SK-N-SH (cell line): ENCODE results near the gene GAS7. TPM values are rescaled to one million over a fixed set of nuclear protein-coding genes. Genes with fewer than 3 reads are reported as not detected.

ENCODE experiments used
- CTCF ChIA-PET: fragments of 300-600, 350-600 bp; formaldehyde crosslinking; extraction: SDS; loops from one replicate; lab custom pipeline; 2021; lab: Yijun Ruan, JAX
- POLR2A ChIA-PET: fragments of 350-600 bp; sonication (Branson Sonifier 250); formaldehyde crosslinking; extraction: SDS; loops from one replicate; lab custom pipeline; 2020; ENCODE audit warnings: antibody characterized with exemption, inconsistent platforms; lab: Yijun Ruan, JAX
- DNase-seq: peaks from one replicate; pipeline ENCODE4 v3.0.0; 2012
- H2AFZ ChIP-seq: fragments of 200-600 bp; sonication (generic); 2 replicates; pipeline ENCODE4 v1.8.1; 2016; ENCODE audit warnings: antibody characterized with exemption, mild to moderate bottlenecking, low read depth
- H3F3A ChIP-seq: fragments of 200-600 bp; sonication (generic); replicated peaks from 2 replicates; pipeline ENCODE3; 2016; ENCODE audit warnings: antibody characterized with exemption, mild to moderate bottlenecking; ENCODE audit not compliant: insufficient read depth
- H3K27ac ChIP-seq, 2 experiments: fragments of 200-500 bp in 1 of 2; fragments of 200-600 bp in 1 of 2; sonication (Bioruptor generic) in 1 of 2; sonication (generic), shearing (Covaris generic) in 1 of 2; 2 replicates each; pipeline versions ENCODE4 v1.5.1 to v1.6.1; 2014 to 2016; ENCODE audit warnings: low read depth in 2 of 2, inconsistent platforms in 1 of 2, low read length in 1 of 2, mild to moderate bottlenecking in 1 of 2, mixed read lengths in 1 of 2
- H3K27me3 ChIP-seq: fragments of 200-600 bp; sonication (generic), shearing (Covaris generic); 2 replicates; pipeline ENCODE4 v1.6.1; 2016; ENCODE audit warnings: mixed run types; ENCODE audit not compliant: insufficient read depth
- H3K36me3 ChIP-seq, 2 experiments: fragments of 200-500 bp in 1 of 2; fragments of 200-600 bp in 1 of 2; sonication (Bioruptor generic) in 1 of 2; sonication (generic) in 1 of 2; replicated peaks in 1 of 2; 2 replicates each; pipeline versions ENCODE3 to v1.5.1; 2014 to 2016; ENCODE audit warnings: low read length in 1 of 2, mild to moderate bottlenecking in 1 of 2; ENCODE audit not compliant: insufficient read depth in 2 of 2, control insufficient read depth in 1 of 2
- H3K4me1 ChIP-seq, 2 experiments: fragments of 200-500 bp in 1 of 2; fragments of 200-600 bp in 1 of 2; sonication (Bioruptor generic) in 1 of 2; sonication (generic), shearing (Covaris generic) in 1 of 2; 2 replicates each; pipeline versions ENCODE4 v1.5.1 to v1.6.1; 2014 to 2016; ENCODE audit warnings: low read depth in 1 of 2, low read length in 1 of 2, mixed run types in 1 of 2; ENCODE audit not compliant: insufficient read depth in 2 of 2, control insufficient read depth in 1 of 2
- H3K4me2 ChIP-seq: fragments of 200-600 bp; sonication (generic), shearing (Covaris generic); 2 replicates; pipeline ENCODE4 v1.6.1; 2017; ENCODE audit warnings: mixed run types
- H3K4me3 ChIP-seq, 2 experiments: fragments of 200-500 bp in 1 of 2; fragments of 200-600 bp in 1 of 2; sonication (Bioruptor generic) in 1 of 2; sonication (generic), shearing (Covaris generic) in 1 of 2; 2 replicates each; pipeline versions ENCODE4 v1.5.1 to v1.8.1; 2014 to 2016; ENCODE audit warnings: low read depth in 2 of 2, inconsistent platforms in 1 of 2, low read length in 1 of 2, mild to moderate bottlenecking in 1 of 2, mixed read lengths in 1 of 2, moderate library complexity in 1 of 2
- H3K79me2 ChIP-seq: fragments of 200-600 bp; sonication (generic); 2 replicates; pipeline ENCODE4 v1.8.1; 2017; ENCODE audit warnings: mild to moderate bottlenecking; ENCODE audit not compliant: insufficient read depth
- H3K9ac ChIP-seq: fragments of 200-600 bp; sonication (generic); 2 replicates; pipeline ENCODE4 v1.6.1; 2017; ENCODE audit warnings: mixed run types
- H3K9me2 ChIP-seq: fragments of 200-600 bp; sonication (generic); 2 replicates; pipeline ENCODE4 v1.6.1; 2017; ENCODE audit warnings: mixed run types
- H3K9me3 ChIP-seq: fragments of 200-600 bp; sonication (generic); 2 replicates; pipeline ENCODE4 v1.6.1; 2017; ENCODE audit warnings: mixed run types, mild to moderate bottlenecking, moderate library complexity
- H4K20me1 ChIP-seq: fragments of 200-600 bp; sonication (generic); 2 replicates; pipeline ENCODE4 v1.6.1; 2017; ENCODE audit warnings: mild to moderate bottlenecking, mixed run types; ENCODE audit not compliant: insufficient read depth
- EP300 ChIP-seq, 2 experiments: IDR thresholded peaks; 2 replicates each; pipeline versions ENCODE4 v1.4.0 to v1.6.1; 2012; ENCODE audit warnings: borderline replicate concordance in 1 of 2, low read depth in 1 of 2, low read length in 1 of 2
- FOSL2 ChIP-seq: IDR thresholded peaks from 2 replicates; pipeline ENCODE4 v1.4.0; 2012; ENCODE audit warnings: low read depth, mild to moderate bottlenecking, moderate library complexity, borderline replicate concordance
- FOXM1 ChIP-seq: IDR thresholded peaks from 2 replicates; pipeline ENCODE4 v1.4.0; 2012; ENCODE audit warnings: low read depth, mild to moderate bottlenecking
- GABPA ChIP-seq: IDR thresholded peaks from 2 replicates; pipeline ENCODE4 v1.4.0; 2012; ENCODE audit warnings: low read depth, mild to moderate bottlenecking
- GATA2 ChIP-seq: sonication (generic); formaldehyde crosslinking; IDR thresholded peaks from 2 replicates; pipeline ENCODE4 v1.5.0; 2020; ENCODE audit warnings: mild to moderate bottlenecking, missing genetic modification reagents
- IRF3 ChIP-seq: fragments of 150-350 bp; IDR thresholded peaks from 2 replicates; pipeline ENCODE4 v1.6.1; 2016; ENCODE audit warnings: mild to moderate bottlenecking, low read depth, low read length
- JUND ChIP-seq: IDR thresholded peaks from 2 replicates; pipeline ENCODE4 v1.4.0; 2012
- MAX ChIP-seq: IDR thresholded peaks from 2 replicates; pipeline ENCODE4 v1.4.0; 2012; ENCODE audit warnings: low read depth
- MEF2A ChIP-seq: IDR thresholded peaks from 2 replicates; pipeline ENCODE4 v1.4.0; 2012; ENCODE audit warnings: low read depth, borderline replicate concordance
- MXI1 ChIP-seq: IDR thresholded peaks from 2 replicates; pipeline ENCODE4 v1.6.1; 2012; ENCODE audit warnings: mild to moderate bottlenecking, low read depth, low read length, improper control_type of control experiment
- NFIC ChIP-seq: IDR thresholded peaks from 2 replicates; pipeline ENCODE4 v1.4.0; 2012; ENCODE audit warnings: borderline replicate concordance
- NRF1 ChIP-seq: IDR thresholded peaks from 2 replicates; pipeline ENCODE4 v1.6.1; 2012; ENCODE audit warnings: low read depth, mild to moderate bottlenecking, low read length
- PBX3 ChIP-seq: IDR thresholded peaks from 2 replicates; pipeline ENCODE4; 2012
- POLR2AphosphoS5 ChIP-seq: IDR thresholded peaks from 2 replicates; pipeline ENCODE4 v1.6.1; 2012; ENCODE audit warnings: low read depth, low read length
- REST ChIP-seq: IDR thresholded peaks from 2 replicates; pipeline ENCODE4 v1.6.1; 2012; ENCODE audit warnings: mild to moderate bottlenecking, low read depth, low read length, moderate library complexity
- RFX5 ChIP-seq: IDR thresholded peaks from 2 replicates; pipeline ENCODE4 v1.6.1; 2012; ENCODE audit warnings: mild to moderate bottlenecking, improper control_type of control experiment, low read length
- SMC3 ChIP-seq: IDR thresholded peaks from 2 replicates; pipeline ENCODE4 v1.6.1; 2012; ENCODE audit warnings: low read depth, low read length, improper control_type of control experiment
- TEAD4 ChIP-seq: IDR thresholded peaks from 2 replicates; pipeline ENCODE4 v1.4.0; 2012; ENCODE audit warnings: mild to moderate bottlenecking, borderline replicate concordance; ENCODE audit not compliant: insufficient read depth
- YY1 ChIP-seq: IDR thresholded peaks from 2 replicates; pipeline ENCODE4 v1.4.0; 2012; ENCODE audit warnings: low read depth, mild to moderate bottlenecking
- ZBTB33 ChIP-seq: IDR thresholded peaks from 2 replicates; pipeline ENCODE4 v1.4.0; 2012; ENCODE audit warnings: low read depth, borderline replicate concordance
- WGBS: methylation state at CpG from one replicate; pipeline ENCODE4 v1.1.6; 2017; ENCODE audit warnings: low lambda C conversion rate; 5-methylcytosine and 5-hydroxymethylcytosine counted together
- polyA plus RNA-seq, 3 experiments: library from polyadenylated mRNA; depleted of rRNA; stranded (reverse); fragments of >200 nt; gene quantifications; 2 replicates each; pipeline ENCODE4 v1.2.3, GENCODE V29; 2012

GAS7 gene
- polyA plus RNA-seq, 1 of the 3 experiments (the other 2 are of a cell fraction) = 0.12 TPM

GRCh38 chr17:10219193-10219592, 20.8 kb upstream of the GAS7 start (continued):
- no peak for TF ChIP-seq NFIC
- no peak for TF ChIP-seq SMC3
- TF ChIP-seq PBX3 = no peak
- TF ChIP-seq YY1 = no peak
- TF ChIP-seq, all 33 proteins: peak for 0

- H3K4me2 ChIP-seq = no peak overlapping the region
- no peaks in the 10 kb centered on the region for H3K4me1 ChIP-seq
- no peaks in the 10 kb centered on the region for H3K9me2 ChIP-seq
- no peaks in the 10 kb centered on the region for H3K36me3 ChIP-seq
- no peak overlapping the region for H3K27ac ChIP-seq
- H3K79me2 ChIP-seq = no peaks in the 10 kb centered on the region
- DNase-seq = no peak
- no peak overlapping the region for H2AFZ ChIP-seq
- no peak overlapping the region for H3K9ac ChIP-seq
- CTCF ChIA-PET = interaction anchor here (1.3 kb wide), 1 partner anchor 9 kb away, joined by 5 read pairs; no protein-coding TSS in a partner anchor
- WGBS = 0% methylated on average over 1 of the region's 1 CpG
- no peaks in the 10 kb centered on the region for H3K27me3 ChIP-seq
- H3K9me3 ChIP-seq = no peaks in the 10 kb centered on the region
- no peaks in the 10 kb centered on the region for H3F3A ChIP-seq
- no peak for TF ChIP-seq MEF2A
- TF ChIP-seq SMC3 = no peak
- no peak for TF ChIP-seq FOSL2
- no peak for TF ChIP-seq IRF3
- TF ChIP-seq FOXM1 = no peak
- no peak for TF ChIP-seq GABPA
- TF ChIP-seq TEAD4 = no peak
- TF ChIP-seq EP300 (IDR thresholded peaks at IDR 0.05; ENCODE audit: borderline replicate concordance in 1 of 2, low read depth in 1 of 2, low read length in 1 of 2) = no peak
- TF ChIP-seq GATA2 (CRISPR knock-in tag) = no peak
- no peak for TF ChIP-seq REST
- TF ChIP-seq MXI1 = no peak
- no peak for TF ChIP-seq NRF1
- no peak for TF ChIP-seq MAX
- TF ChIP-seq RFX5 = no peak
- TF ChIP-seq ZBTB33 = no peak
- no peak for TF ChIP-seq POLR2AphosphoS5
- no peak for TF ChIP-seq PBX3
- no peak for TF ChIP-seq JUND
- no peaks in the 10 kb centered on the region for H4K20me1 ChIP-seq
- H3K4me3 ChIP-seq = no peak overlapping the region
- POLR2A ChIA-PET = no interaction called here
Measured at GRCh38 chr17:10217916-10218315, 19.5 kb upstream of the GAS7 start.
